Endodermal cell (in vitro differentiated cells): ENCODE data around the gene MMEL1. TPM values are rescaled to one million over a fixed set of nuclear protein-coding genes. Genes with fewer than 3 reads are reported as not detected.

Experiments used
- DNase-seq: peaks from one replicate; pipeline ENCODE4 v3.0.0-alpha.2; 2017
- H3K27ac ChIP-seq: 2 replicates; pipeline ENCODE4 v1.5.1; 2013; ENCODE audit warnings: mild to moderate bottlenecking, low read depth, low read length, moderate library complexity
- H3K27me3 ChIP-seq: 2 replicates; pipeline ENCODE4 v1.6.1; 2013; ENCODE audit warnings: mild to moderate bottlenecking, low read length, moderate library complexity; ENCODE audit not compliant: insufficient read depth, control insufficient read depth, poor library complexity, severe bottlenecking
- H3K36me3 ChIP-seq: 2 replicates; pipeline ENCODE4 v1.7.0; 2013; ENCODE audit warnings: mild to moderate bottlenecking, low read length, moderate library complexity; ENCODE audit not compliant: control insufficient read depth, insufficient read depth
- H3K4me1 ChIP-seq: one replicate; pipeline ENCODE4 v1.7.0; 2013; ENCODE audit warnings: low read length; ENCODE audit not compliant: control insufficient read depth, insufficient read depth
- H3K4me3 ChIP-seq: 2 replicates; pipeline ENCODE4 v1.5.1; 2013; ENCODE audit warnings: mild to moderate bottlenecking, low read length, moderate library complexity
- H3K9ac ChIP-seq: 2 replicates; pipeline ENCODE4 v1.6.1; 2013; ENCODE audit warnings: mild to moderate bottlenecking, low read length, moderate library complexity; ENCODE audit not compliant: poor library complexity, severe bottlenecking; ENCODE audit errors: extremely low read depth
- H3K9me3 ChIP-seq: 2 replicates; pipeline ENCODE4 v1.6.1; 2013; ENCODE audit warnings: mild to moderate bottlenecking, low read length, moderate library complexity; ENCODE audit not compliant: control insufficient read depth
- H3K27ac Mint-ChIP-seq: 2 replicates; pipeline ENCODE4 v1.8.0; 2020; ENCODE audit warnings: mixed read lengths
- H3K27me3 Mint-ChIP-seq: 2 replicates; pipeline ENCODE4 v1.8.0; 2021; ENCODE audit warnings: mild to moderate bottlenecking, mixed read lengths; ENCODE audit not compliant: insufficient read depth
- H3K36me3 Mint-ChIP-seq: 2 replicates; pipeline ENCODE4 v1.8.0; 2020; ENCODE audit warnings: low read depth, mixed read lengths
- H3K4me1 Mint-ChIP-seq: 2 replicates; pipeline ENCODE4 v1.8.0; 2020; ENCODE audit warnings: mixed read lengths
- H3K4me3 Mint-ChIP-seq: 2 replicates; pipeline ENCODE4 v1.8.0; 2020; ENCODE audit warnings: mild to moderate bottlenecking, moderate library complexity, mixed read lengths
- H3K9me3 Mint-ChIP-seq: 2 replicates; pipeline ENCODE4 v1.8.0; 2020; ENCODE audit warnings: mild to moderate bottlenecking, mixed read lengths
- CTCF ChIP-seq: fragments of 200-600 bp; sonication (generic); conservative IDR thresholded peaks from 2 replicates; pipeline ENCODE4 v1.5.0; 2021; ENCODE audit warnings: antibody characterized with exemption, mild to moderate bottlenecking
- WGBS, 2 experiments: methylation state at CpG; one replicate each; pipeline versions ENCODE4 v1.1.5 to v1.1.7; 2013; ENCODE audit warnings: missing lambda C conversion rate in 2 of 2, mixed read lengths in 1 of 2; ENCODE audit not compliant: insufficient coverage in 1 of 2, insufficient read length in 1 of 2; 5-methylcytosine and 5-hydroxymethylcytosine counted together
- total RNA-seq, 2 donors: library from RNA; stranded (reverse); fragmentation: NEBNext Ultra II Directional in 1 of 2; extraction: Animal tissue kit (Norgen Biotek cat#: 25700) in 1 of 2; gene quantifications; 2 replicates in 1 of 2; 3 replicates in 1 of 2; pipeline ENCODE4 v1.2.1, GENCODE V29; 2021

The MMEL1 gene
- total RNA-seq, 2 donors from 2014 or later, result 0.42 TPM; not detected in 1

GRCh38 chr1:2546515-2547209 is 86.2 kb downstream of the MMEL1 start:
- peak overlapping the region; percentile 82 for H3K4me3 ChIP-seq
- H3K4me1 ChIP-seq, result no peaks in the 10 kb centered on the region
- Mint-ChIP-seq H3K27me3 (peaks cover 6% of the 10 kb centered on the region), H3K4me1 (no peaks in the 10 kb centered on the region), H3K4me3 (peak overlapping the region; percentile 60), H3K9me3 (no peaks in the 10 kb centered on the region), H3K27ac (peak overlapping the region; percentile 78), H3K36me3 (no peaks in the 10 kb centered on the region)
- TF ChIP-seq CTCF, result peak; percentile 57
- H3K36me3 ChIP-seq, result no peaks in the 10 kb centered on the region
- no peaks in the 10 kb centered on the region for H3K27me3 ChIP-seq
- no peaks in the 10 kb centered on the region for H3K9me3 ChIP-seq
- 0 to 1% methylated on average over 6 to 52 of the region's 52 CpGs for WGBS, 2 experiments
- peak overlapping the region; percentile 57 for H3K9ac ChIP-seq
- peak overlapping the region; percentile 90 for H3K27ac ChIP-seq
- peak; percentile 96 for DNase-seq

DNA sequence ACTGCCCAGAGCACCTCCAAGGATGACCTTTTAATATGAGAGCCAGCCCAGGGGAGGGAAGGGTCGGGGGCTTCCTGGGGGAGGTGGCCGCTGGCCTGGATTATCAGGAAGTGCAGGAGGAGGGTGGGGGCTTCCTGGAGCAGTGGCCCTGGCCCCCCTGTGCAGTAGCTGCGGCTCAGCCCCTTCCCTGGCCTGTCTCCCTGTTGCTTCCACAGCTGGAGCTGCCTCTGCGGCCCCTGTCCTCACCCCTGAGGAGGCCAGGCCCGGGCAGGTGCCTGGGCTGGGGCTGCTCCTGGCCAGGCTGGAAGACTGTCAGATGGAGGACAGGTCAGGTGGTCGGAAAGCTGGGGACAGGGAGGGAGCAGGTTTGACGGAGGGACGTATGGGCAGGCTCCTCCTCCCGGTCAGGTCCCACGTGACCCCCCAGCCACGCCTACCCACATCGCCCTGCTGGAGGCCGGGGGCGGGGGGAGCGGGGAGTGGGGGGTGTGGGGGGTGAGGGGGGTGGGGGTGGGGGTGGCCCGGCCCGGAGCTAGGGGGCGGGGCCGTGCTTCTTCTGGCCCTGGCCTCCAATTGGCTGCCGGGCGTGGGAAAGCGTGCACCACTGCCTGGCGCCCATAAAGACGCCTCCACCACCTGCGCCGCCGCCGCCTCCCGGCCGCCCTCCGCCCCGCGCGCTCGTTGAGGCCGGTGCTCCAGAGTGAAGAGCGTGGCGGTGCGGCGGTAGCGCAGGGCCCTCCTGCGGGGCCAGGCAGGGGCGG is 86.9 kb downstream of the MMEL1 start:
- peaks cover 7% of the 10 kb centered on the region for H3K27me3 ChIP-seq
- Mint-ChIP-seq H3K4me1 (no peaks in the 10 kb centered on the region), H3K9me3 (no peaks in the 10 kb centered on the region), H3K36me3 (no peaks in the 10 kb centered on the region), H3K27me3 (peaks cover 11% of the 10 kb centered on the region), H3K27ac (no peak overlapping the region), H3K4me3 (peak overlapping the region; percentile 60)
- no peak for TF ChIP-seq CTCF
- no peaks in the 10 kb centered on the region for H3K9me3 ChIP-seq
- H3K36me3 ChIP-seq, result no peaks in the 10 kb centered on the region
- H3K4me3 ChIP-seq, result peak overlapping the region; percentile 82
- peak; percentile 98 for DNase-seq
- no peaks in the 10 kb centered on the region for H3K4me1 ChIP-seq
- H3K9ac ChIP-seq, result peak overlapping the region; percentile 57
- peak overlapping the region; percentile 94 for H3K27ac ChIP-seq
- 2 to 5% methylated on average over 11 to 33 of the region's 43 CpGs for WGBS, 2 experiments

- Histone ChIP-seq H3K36me3 (no peaks in the 10 kb centered on the region), H3K4me1 (no peaks in the 10 kb centered on the region), H3K27ac (peak overlapping the region; percentile 94), H3K4me3 (no peak overlapping the region), H3K27me3 (peaks cover 8% of the 10 kb centered on the region), H3K9ac (no peak overlapping the region), H3K9me3 (no peaks in the 10 kb centered on the region)
- TF ChIP-seq CTCF, result no peak
- Mint-ChIP-seq H3K4me1 (no peaks in the 10 kb centered on the region), H3K36me3 (no peaks in the 10 kb centered on the region), H3K27ac (no peak overlapping the region), H3K27me3 (peaks cover 11% of the 10 kb centered on the region), H3K4me3 (no peak overlapping the region), H3K9me3 (no peaks in the 10 kb centered on the region)
- DNase-seq, result peak; percentile 66
- WGBS, 2 experiments, result 83 to 87% methylated on average over 10 to 19 of the region's 19 CpGs
These were observed 87.8 kb downstream of the MMEL1 start for GRCh38 chr1:2544875-2545640.
